HG03175 (cell line): ENCODE results near the gene OTULIN.

Source experiments
- ATAC-seq: cut with Tn5 transposase; IDR thresholded peaks from one replicate; pipeline ENCODE4 v1.9.1; 2021; ENCODE audit warnings: mild to moderate bottlenecking, moderate library complexity; ENCODE audit not compliant: unreplicated experiment

The OTULIN gene

GRCh38 chr5:14738050-14738449, 73.5 kb downstream of the OTULIN start:
- ATAC-seq: no peak

- no peak for ATAC-seq
Observed at GRCh38 chr5:14739538-14739937, 75.0 kb downstream of the OTULIN start.

GRCh38 chr5:14739981-14740380, 75.5 kb downstream of the OTULIN start:
- ATAC-seq: no peak

GRCh38 chr5:14741131-14741530, 76.6 kb downstream of the OTULIN start:
- no peak for ATAC-seq

- ATAC-seq: no peak
Observed at GRCh38 chr5:14741801-14742440, 77.4 kb downstream of the OTULIN start.

- ATAC-seq: no peak
Observed at GRCh38 chr5:14742498-14742897, 78.0 kb downstream of the OTULIN start.

- ATAC-seq: no peak
Observed at GRCh38 chr5:14743601-14744295, 79.2 kb downstream of the OTULIN start.

GRCh38 chr5:14744296-14745187, 80.0 kb downstream of the OTULIN start:
- no peak for ATAC-seq

- ATAC-seq: no peak
Observed at GRCh38 chr5:14745188-14745563, 80.7 kb downstream of the OTULIN start.

GRCh38 chr5:14745753-14746152, 81.2 kb downstream of the OTULIN start:
- ATAC-seq: no peak

GRCh38 chr5:14748180-14748900, 83.8 kb downstream of the OTULIN start:
- no peak for ATAC-seq
